Measurements from ENCODE around the gene PTGS2.
"Not testable (repeated sequence)": the region's sequence is repeated elsewhere in the genome, so short reads cannot be mapped to it uniquely, and the experiment has no call there.

PTGS2 gene

GRCh38 chr1:186672596-186672995 lies 7.6 kb downstream of the PTGS2 start:
- no peak overlapping the region for H3K27ac ChIP-seq
- H3K27me3 ChIP-seq (replicated peaks): no peaks in the 10 kb centered on the region
- in situ Hi-C loops (cut with HindIII; ENCODE audit: low pct_ligation_motif_present, low sequenced_read_pairs): no loop called here
- H3K4me3 ChIP-seq (ENCODE audit: low read depth, low read length): no peak overlapping the region
- peaks cover 33% of the 10 kb centered on the region for H3K36me3 ChIP-seq (replicated peaks)
- no peak for TF ChIP-seq CTCF (IDR thresholded peaks at IDR 0.05; ENCODE audit: low read depth, low read length, missing control alignments)
- DNase-seq: no peak

- DNase-seq: no peak
- H3K27me3 ChIP-seq (replicated peaks): no peaks in the 10 kb centered on the region
- H3K4me3 ChIP-seq (ENCODE audit: low read depth, low read length): no peak overlapping the region
- H3K27ac ChIP-seq: no peak overlapping the region
- H3K36me3 ChIP-seq (replicated peaks): peaks cover 31% of the 10 kb centered on the region
- in situ Hi-C loops (cut with HindIII; ENCODE audit: low pct_ligation_motif_present, low sequenced_read_pairs): no loop called here
- no peak for TF ChIP-seq CTCF (IDR thresholded peaks at IDR 0.05; ENCODE audit: low read depth, low read length, missing control alignments)
Observed at GRCh38 chr1:186672131-186672530, 8.1 kb downstream of the PTGS2 start.

- H3K27me3 ChIP-seq (replicated peaks): no peaks in the 10 kb centered on the region
- DNase-seq: no peak
- peaks cover 26% of the 10 kb centered on the region for H3K36me3 ChIP-seq (replicated peaks)
- in situ Hi-C loops (cut with HindIII; ENCODE audit: low pct_ligation_motif_present, low sequenced_read_pairs): no loop called here
- no peak overlapping the region for H3K4me3 ChIP-seq (ENCODE audit: low read depth, low read length)
- H3K27ac ChIP-seq: no peak overlapping the region
- no peak for TF ChIP-seq CTCF (IDR thresholded peaks at IDR 0.05; ENCODE audit: low read depth, low read length, missing control alignments)
Observed at GRCh38 chr1:186671136-186671825, 8.9 kb downstream of the PTGS2 start.

GRCh38 chr1:186670297-186671135 lies 9.7 kb downstream of the PTGS2 start:
- Histone ChIP-seq H3K4me3 (ENCODE audit: low read depth, low read length) (no peak overlapping the region), H3K36me3 (replicated peaks) (peaks cover 20% of the 10 kb centered on the region), H3K27ac (no peak overlapping the region), H3K27me3 (replicated peaks) (no peaks in the 10 kb centered on the region)
- no peak for DNase-seq
- no peak for TF ChIP-seq CTCF (IDR thresholded peaks at IDR 0.05; ENCODE audit: low read depth, low read length, missing control alignments)
- in situ Hi-C loops (cut with HindIII; ENCODE audit: low pct_ligation_motif_present, low sequenced_read_pairs): no loop called here

GRCh38 chr1:186669784-186670183 lies 10.4 kb downstream of the PTGS2 start:
- in situ Hi-C loops (cut with HindIII; ENCODE audit: low pct_ligation_motif_present, low sequenced_read_pairs); H3K27me3 ChIP-seq (replicated peaks); DNase-seq; H3K4me3 ChIP-seq (ENCODE audit: low read depth, low read length); H3K27ac ChIP-seq: not testable (repeated sequence)
- H3K36me3 ChIP-seq (replicated peaks): peaks cover 14% of the 10 kb centered on the region

GRCh38 chr1:186664217-186664616 lies 16.0 kb downstream of the PTGS2 start:
- in situ Hi-C loops (cut with HindIII; ENCODE audit: low pct_ligation_motif_present, low sequenced_read_pairs); H3K4me3 ChIP-seq (ENCODE audit: low read depth, low read length): not testable (repeated sequence)

More at GRCh38 chr1:186664217-186664616, 16.0 kb downstream of the PTGS2 start:
- H3K27me3 ChIP-seq (replicated peaks); H3K27ac ChIP-seq; DNase-seq; H3K36me3 ChIP-seq (replicated peaks): not testable (repeated sequence)
